K562 (cell line): ENCODE data around the gene BDH2. TPM values are rescaled to one million over a fixed set of nuclear protein-coding genes. Genes with fewer than 3 reads are reported as not detected.
A peak's percentile ranks its signal among the peaks of the same experiment; 100 is the strongest.

ENCODE experiments used
- CAMTA2 ChIP-seq: fragments of 250-450 bp; sonication (Bioruptor Pico); conservative IDR thresholded peaks from 2 replicates; pipeline ENCODE4 v1.5.1; 2022
- CBX2 ChIP-seq: fragments of 200-600 bp; sonication (generic); IDR thresholded peaks from one replicate; pipeline ENCODE4 v1.6.1; 2012; ENCODE audit warnings: mild to moderate bottlenecking, low read length, inconsistent platforms; ENCODE audit not compliant: insufficient read depth, poor library complexity, severe bottlenecking
- CTCF ChIP-seq, 3 experiments: IDR thresholded peaks in 2 of 3; conservative IDR thresholded peaks in 1 of 3; 2 replicates each; pipeline ENCODE4 v1.5.1; 2011 to 2012; ENCODE audit warnings: low read length in 3 of 3, mild to moderate bottlenecking in 3 of 3, control low read depth in 2 of 3, improper control_type of control experiment in 1 of 3, inconsistent platforms in 1 of 3, low read depth in 1 of 3, mixed read lengths in 1 of 3, moderate library complexity in 1 of 3; ENCODE audit not compliant: insufficient read depth in 2 of 3
- HDAC8 ChIP-seq: fragments of 450-650 bp; IDR thresholded peaks from 2 replicates; pipeline ENCODE4 v1.6.1; 2016; ENCODE audit warnings: mild to moderate bottlenecking, missing genetic modification characterization, moderate library complexity, missing compliant biosample characterization
- HOMEZ ChIP-seq: fragments of 250-450 bp; sonication (Bioruptor Pico); IDR thresholded peaks from 2 replicates; pipeline ENCODE4 v1.4.0; 2020; ENCODE audit warnings: mild to moderate bottlenecking, moderate library complexity
- ILF3 ChIP-seq: fragments of 450-650 bp; IDR thresholded peaks from 2 replicates; pipeline ENCODE4 v1.6.1; 2018; ENCODE audit warnings: antibody characterized with exemption, mild to moderate bottlenecking, moderate library complexity, borderline replicate concordance
- KAT2B ChIP-seq: IDR thresholded peaks from one replicate; pipeline ENCODE4 v1.6.1; 2012; ENCODE audit warnings: low read depth, mild to moderate bottlenecking, control low read depth, inconsistent platforms, low read length, moderate library complexity
- LCOR ChIP-seq: sonication (generic); formaldehyde crosslinking; IDR thresholded peaks from 2 replicates; pipeline ENCODE4 v1.8.0; 2022; ENCODE audit warnings: mild to moderate bottlenecking, missing genetic modification reagents
- POLR2AphosphoS5 ChIP-seq: IDR thresholded peaks from 2 replicates; pipeline ENCODE4 v1.6.1; 2011; ENCODE audit warnings: mild to moderate bottlenecking, low read depth, low read length, moderate library complexity; ENCODE audit not compliant: control insufficient read depth, insufficient read depth
- RHOXF2B ChIP-seq: fragments of 250-450 bp; sonication (Bioruptor Pico); conservative IDR thresholded peaks from 2 replicates; pipeline ENCODE4 v1.5.1; 2021
- SOX6 ChIP-seq: fragments of 450-650 bp; IDR thresholded peaks from 2 replicates; pipeline ENCODE4 v1.6.1; 2014; ENCODE audit warnings: mild to moderate bottlenecking
- SRF ChIP-seq, 2 experiments: fragments of 250-450, 450-650 bp in 1 of 2; sonication (Bioruptor Pico) in 1 of 2; sonication (generic) in 1 of 2; formaldehyde crosslinking; IDR thresholded peaks; 2 replicates each; pipeline versions ENCODE4 v1.5.0 to v1.5.1; 2020 to 2022; ENCODE audit warnings: mild to moderate bottlenecking in 1 of 2, missing genetic modification reagents in 1 of 2
- TCF7L2 ChIP-seq: fragments of 150-350 bp; IDR thresholded peaks from 2 replicates; pipeline ENCODE4 v1.6.1; 2016; ENCODE audit warnings: low read depth, mild to moderate bottlenecking, low read length, moderate library complexity
- USF1 ChIP-seq: sonication (generic); formaldehyde crosslinking; IDR thresholded peaks from 2 replicates; pipeline ENCODE4 v1.9.0; 2022; ENCODE audit warnings: mild to moderate bottlenecking, missing genetic modification reagents
- ZFX ChIP-seq: sonication (generic); formaldehyde crosslinking; IDR thresholded peaks from 2 replicates; pipeline ENCODE4 v1.8.0; 2022; ENCODE audit warnings: mild to moderate bottlenecking, missing genetic modification reagents, moderate library complexity
- ZNF347 ChIP-seq: fragments of 450-650 bp; formaldehyde crosslinking; IDR thresholded peaks from 2 replicates; pipeline ENCODE4 v1.4.0; 2020; ENCODE audit warnings: low read depth, mild to moderate bottlenecking, moderate library complexity
- ZNF511 ChIP-seq: sonication (generic); formaldehyde crosslinking; IDR thresholded peaks from 2 replicates; pipeline ENCODE4 v1.8.0; 2022; ENCODE audit warnings: mild to moderate bottlenecking, missing genetic modification reagents
- ZNF76 ChIP-seq: fragments of 250-450 bp; sonication (Bioruptor Pico); IDR thresholded peaks from 2 replicates; pipeline ENCODE4 v1.4.0; 2020; ENCODE audit warnings: mild to moderate bottlenecking, moderate library complexity, borderline replicate concordance
- polyA plus RNA-seq, 8 experiments: library from polyadenylated mRNA; depleted of rRNA in 4 of 8; stranded (reverse) in 5 of 8; unstranded in 3 of 8; fragments of >200 nt; fragmentation: Nextera tagmentation in 2 of 8; fragmentation: Illumina TruSeq in 1 of 8; extraction: Ambion mirVana in 2 of 8; extraction: Trizol in 1 of 8; gene quantifications; 2 replicates each; pipeline versions ENCODE4 v1.2.1 to v1.2.3, GENCODE V29; 2011 to 2014; ENCODE audit warnings: inconsistent platforms in 1 of 8, missing spikeins in 1 of 8
- total RNA-seq, 7 experiments: library from RNA; depleted of rRNA in 6 of 7; stranded (reverse); fragments of >200 nt in 6 of 7; fragmentation: Illumina TruSeq in 2 of 7; extraction: Trizol in 2 of 7; gene quantifications; 2 replicates each; pipeline versions ENCODE4 v1.2.1 to v1.2.3, GENCODE V29; 2011 to 2021; ENCODE audit warnings: low replicate concordance in 1 of 7
- TF ChIP-seq, protein P1 (sequence below): sonication (generic); formaldehyde crosslinking; IDR thresholded peaks from 2 replicates; pipeline ENCODE4 v1.9.0; 2022; ENCODE audit warnings: mild to moderate bottlenecking, missing genetic modification reagents
- TF ChIP-seq, protein P2 (sequence below): fragments of 200-800 bp; sonication (Bioruptor generic); IDR thresholded peaks from 2 replicates; pipeline ENCODE4 v1.6.1; 2017; ENCODE audit warnings: missing genetic modification characterization, missing compliant biosample characterization

BDH2 gene
- total and polyA plus RNA-seq, 9 of the 15 experiments (the other 6 are each of a cell fraction or from before 2014, with no cell fraction given) = 4.9 to 17.9 (median 9.1) TPM

GRCh38 chr4:103075894-103076746 is 23.5 kb downstream of the BDH2 start (continued):
- TF ChIP-seq CTCF (IDR thresholded peaks at IDR 0.05 in 2 of 3, conservative IDR thresholded peaks at IDR 0.05 in 1 of 3; ENCODE audit: insufficient read depth in 2 of 3, low read depth in 1 of 3, low read length in 3 of 3) = peak in 1 of 3 experiments; percentile 3; a peak in 1 of 6 replicates
- TF ChIP-seq ZNF76 (CRISPR knock-in tag) = peak; percentile 56; the same call in 1 of the 2 replicates
- 0 out of 2 replicates have a peak, but pooled peaks have one; percentile 33 for TF ChIP-seq HDAC8 (tag)
- peak; percentile 97 for TF ChIP-seq ZNF511
- TF ChIP-seq POLR2AphosphoS5 = peak; percentile 31; the same call in 1 of the 2 replicates
- TF ChIP-seq, protein P1, sequence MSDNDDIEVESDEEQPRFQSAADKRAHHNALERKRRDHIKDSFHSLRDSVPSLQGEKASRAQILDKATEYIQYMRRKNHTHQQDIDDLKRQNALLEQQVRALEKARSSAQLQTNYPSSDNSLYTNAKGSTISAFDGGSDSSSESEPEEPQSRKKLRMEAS (CRISPR knock-in tag) = peak; percentile 99
- no peak for TF ChIP-seq CAMTA2
- TF ChIP-seq, protein P2, sequence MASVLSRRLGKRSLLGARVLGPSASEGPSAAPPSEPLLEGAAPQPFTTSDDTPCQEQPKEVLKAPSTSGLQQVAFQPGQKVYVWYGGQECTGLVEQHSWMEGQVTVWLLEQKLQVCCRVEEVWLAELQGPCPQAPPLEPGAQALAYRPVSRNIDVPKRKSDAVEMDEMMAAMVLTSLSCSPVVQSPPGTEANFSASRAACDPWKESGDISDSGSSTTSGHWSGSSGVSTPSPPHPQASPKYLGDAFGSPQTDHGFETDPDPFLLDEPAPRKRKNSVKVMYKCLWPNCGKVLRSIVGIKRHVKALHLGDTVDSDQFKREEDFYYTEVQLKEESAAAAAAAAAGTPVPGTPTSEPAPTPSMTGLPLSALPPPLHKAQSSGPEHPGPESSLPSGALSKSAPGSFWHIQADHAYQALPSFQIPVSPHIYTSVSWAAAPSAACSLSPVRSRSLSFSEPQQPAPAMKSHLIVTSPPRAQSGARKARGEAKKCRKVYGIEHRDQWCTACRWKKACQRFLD (CRISPR knock-in tag) = no peak
- 0 out of 2 replicates have a peak, but pooled peaks have one; percentile 23 for TF ChIP-seq HOMEZ (CRISPR knock-in tag)
- TF ChIP-seq SOX6 = 0 out of 2 replicates have a peak, but pooled peaks have one; percentile 6
- TF ChIP-seq ZFX (CRISPR knock-in tag) = peak; percentile 99
- TF ChIP-seq ZNF347 (CRISPR knock-in tag) = no peak
- TF ChIP-seq USF1 (CRISPR knock-in tag) = 0 out of 2 replicates have a peak, but pooled peaks have one; percentile 35
- TF ChIP-seq LCOR (CRISPR knock-in tag) = peak; percentile 94; the same call in 1 of the 2 replicates
- no peak for TF ChIP-seq RHOXF2B
- TF ChIP-seq SRF (CRISPR knock-in tag; IDR thresholded peaks at IDR 0.05) = no peak
- no peak for TF ChIP-seq CBX2
- no peak for TF ChIP-seq TCF7L2
- TF ChIP-seq ILF3 = no peak
- no peak for TF ChIP-seq KAT2B
